Measurements from ENCODE around the gene LRIG1. TPM values are rescaled to one million over a fixed set of nuclear protein-coding genes. Genes with fewer than 3 reads are reported as not detected.

Gene LRIG1
- total RNA-seq, 1 donor from 2014 or later = 30.7 TPM

GRCh38 chr3:66532160-66532587, 31.4 kb upstream of the LRIG1 start:
- Histone ChIP-seq H3K9me3 (no peaks in the 10 kb centered on the region), H3K27ac (no peak overlapping the region), H3K4me3 (no peak overlapping the region), H3K4me1 (no peaks in the 10 kb centered on the region), H3K36me3 (no peaks in the 10 kb centered on the region), H3K27me3 (no peaks in the 10 kb centered on the region)
- intact Hi-C loops (cut with DNase I) = no loop called here
- no peak for DNase-seq (ENCODE audit: extremely low spot score in 2 of 2)
- TF ChIP-seq CTCF (IDR thresholded peaks at IDR 0.05) (no peak), POLR2AphosphoS5 (IDR thresholded peaks at IDR 0.05; ENCODE audit: insufficient read depth in 1 of 2, low read depth in 1 of 2) (no peak), POLR2A (IDR thresholded peaks at IDR 0.05) (no peak)

GRCh38 chr3:66531256-66531655, 30.4 kb upstream of the LRIG1 start:
- no peak overlapping the region for H3K27ac ChIP-seq
- DNase-seq (ENCODE audit: extremely low spot score in 2 of 2) = no peak
- H3K9me3 ChIP-seq = no peaks in the 10 kb centered on the region
- H3K4me3 ChIP-seq = no peak overlapping the region
- H3K27me3 ChIP-seq = no peaks in the 10 kb centered on the region
- H3K36me3 ChIP-seq = no peaks in the 10 kb centered on the region
- H3K4me1 ChIP-seq = no peaks in the 10 kb centered on the region
- TF ChIP-seq POLR2A (IDR thresholded peaks at IDR 0.05) (no peak), CTCF (IDR thresholded peaks at IDR 0.05) (no peak), POLR2AphosphoS5 (IDR thresholded peaks at IDR 0.05; ENCODE audit: insufficient read depth in 1 of 2, low read depth in 1 of 2) (no peak)
- intact Hi-C loops (cut with DNase I) = no loop called here

- intact Hi-C loops (cut with DNase I) = no loop called here
- H3K27ac ChIP-seq = no peak overlapping the region
- H3K36me3 ChIP-seq = no peaks in the 10 kb centered on the region
- no peaks in the 10 kb centered on the region for H3K4me1 ChIP-seq
- no peak for TF ChIP-seq POLR2AphosphoS5 (IDR thresholded peaks at IDR 0.05; ENCODE audit: insufficient read depth in 1 of 2, low read depth in 1 of 2)
- no peak for TF ChIP-seq CTCF (IDR thresholded peaks at IDR 0.05)
- TF ChIP-seq POLR2A (IDR thresholded peaks at IDR 0.05) = no peak
- no peaks in the 10 kb centered on the region for H3K9me3 ChIP-seq
- no peak for DNase-seq (ENCODE audit: extremely low spot score in 2 of 2)
- no peak overlapping the region for H3K4me3 ChIP-seq
- no peaks in the 10 kb centered on the region for H3K27me3 ChIP-seq
Observed at GRCh38 chr3:66527246-66527645, 26.4 kb upstream of the LRIG1 start.

GRCh38 chr3:66525771-66526170, 24.9 kb upstream of the LRIG1 start:
- no peak overlapping the region for H3K4me3 ChIP-seq
- H3K27ac ChIP-seq = no peak overlapping the region
- DNase-seq (ENCODE audit: extremely low spot score in 2 of 2) = no peak
- intact Hi-C loops (cut with DNase I) = no loop called here
- H3K4me1 ChIP-seq = no peaks in the 10 kb centered on the region
- no peaks in the 10 kb centered on the region for H3K9me3 ChIP-seq
- no peaks in the 10 kb centered on the region for H3K36me3 ChIP-seq
- H3K27me3 ChIP-seq = no peaks in the 10 kb centered on the region
- no peak for TF ChIP-seq POLR2A (IDR thresholded peaks at IDR 0.05)
- no peak for TF ChIP-seq POLR2AphosphoS5 (IDR thresholded peaks at IDR 0.05; ENCODE audit: insufficient read depth in 1 of 2, low read depth in 1 of 2)
- no peak for TF ChIP-seq CTCF (IDR thresholded peaks at IDR 0.05)

- TF ChIP-seq POLR2A (IDR thresholded peaks at IDR 0.05) (no peak), POLR2AphosphoS5 (IDR thresholded peaks at IDR 0.05; ENCODE audit: insufficient read depth in 1 of 2, low read depth in 1 of 2) (no peak), CTCF (IDR thresholded peaks at IDR 0.05) (no peak)
- intact Hi-C loops (cut with DNase I) = no loop called here
Observed at GRCh38 chr3:66520724-66521123, 19.9 kb upstream of the LRIG1 start.

More at GRCh38 chr3:66520724-66521123, 19.9 kb upstream of the LRIG1 start:
- H3K36me3 ChIP-seq = no peaks in the 10 kb centered on the region
- no peaks in the 10 kb centered on the region for H3K4me1 ChIP-seq
- no peaks in the 10 kb centered on the region for H3K9me3 ChIP-seq
- H3K27ac ChIP-seq = no peak overlapping the region
- no peak overlapping the region for H3K4me3 ChIP-seq
- DNase-seq (ENCODE audit: extremely low spot score in 2 of 2) = no peak
- no peaks in the 10 kb centered on the region for H3K27me3 ChIP-seq
